ENCODE measurements around the gene MED27.

Gene MED27

DNA sequence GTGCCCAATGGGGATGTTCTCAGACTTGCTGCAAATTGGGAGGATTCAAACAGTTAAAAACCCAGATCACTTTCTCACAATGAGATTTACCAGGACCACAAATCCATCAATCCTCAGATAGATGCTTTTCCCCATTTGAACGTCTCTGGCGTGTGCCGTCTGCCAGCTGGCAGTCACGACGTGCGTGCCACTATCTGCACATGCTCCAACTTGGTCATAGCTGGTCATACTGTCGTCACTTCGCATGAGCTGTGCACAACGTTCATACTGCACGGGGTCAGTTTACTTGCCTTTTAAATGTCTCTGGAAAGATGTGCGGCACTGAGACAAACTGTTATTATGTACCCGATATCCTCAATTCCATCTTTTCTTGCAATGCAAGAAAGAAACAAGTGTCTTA is 221.5 kb downstream of the MED27 start:
- H3K4me3 ChIP-seq (ENCODE audit: control insufficient read depth, low read depth, low read length), result no peak overlapping the region
- TF ChIP-seq, protein P1, sequence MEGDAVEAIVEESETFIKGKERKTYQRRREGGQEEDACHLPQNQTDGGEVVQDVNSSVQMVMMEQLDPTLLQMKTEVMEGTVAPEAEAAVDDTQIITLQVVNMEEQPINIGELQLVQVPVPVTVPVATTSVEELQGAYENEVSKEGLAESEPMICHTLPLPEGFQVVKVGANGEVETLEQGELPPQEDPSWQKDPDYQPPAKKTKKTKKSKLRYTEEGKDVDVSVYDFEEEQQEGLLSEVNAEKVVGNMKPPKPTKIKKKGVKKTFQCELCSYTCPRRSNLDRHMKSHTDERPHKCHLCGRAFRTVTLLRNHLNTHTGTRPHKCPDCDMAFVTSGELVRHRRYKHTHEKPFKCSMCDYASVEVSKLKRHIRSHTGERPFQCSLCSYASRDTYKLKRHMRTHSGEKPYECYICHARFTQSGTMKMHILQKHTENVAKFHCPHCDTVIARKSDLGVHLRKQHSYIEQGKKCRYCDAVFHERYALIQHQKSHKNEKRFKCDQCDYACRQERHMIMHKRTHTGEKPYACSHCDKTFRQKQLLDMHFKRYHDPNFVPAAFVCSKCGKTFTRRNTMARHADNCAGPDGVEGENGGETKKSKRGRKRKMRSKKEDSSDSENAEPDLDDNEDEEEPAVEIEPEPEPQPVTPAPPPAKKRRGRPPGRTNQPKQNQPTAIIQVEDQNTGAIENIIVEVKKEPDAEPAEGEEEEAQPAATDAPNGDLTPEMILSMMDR (IDR thresholded peaks at IDR 0.05; ENCODE audit: control insufficient read depth, insufficient read depth, low read depth, low read length, missing control alignments), result no peak
- no peak for DNase-seq (ENCODE audit: low read depth)

- H3K4me3 ChIP-seq (ENCODE audit: control insufficient read depth, low read depth, low read length), result no peak overlapping the region
- TF ChIP-seq, protein P1 (IDR thresholded peaks at IDR 0.05; ENCODE audit: control insufficient read depth, insufficient read depth, low read depth, low read length, missing control alignments), result no peak
- DNase-seq (ENCODE audit: low read depth), result no peak
Measured at GRCh38 chr9:131856105-131856504, 223.6 kb downstream of the MED27 start.

DNA sequence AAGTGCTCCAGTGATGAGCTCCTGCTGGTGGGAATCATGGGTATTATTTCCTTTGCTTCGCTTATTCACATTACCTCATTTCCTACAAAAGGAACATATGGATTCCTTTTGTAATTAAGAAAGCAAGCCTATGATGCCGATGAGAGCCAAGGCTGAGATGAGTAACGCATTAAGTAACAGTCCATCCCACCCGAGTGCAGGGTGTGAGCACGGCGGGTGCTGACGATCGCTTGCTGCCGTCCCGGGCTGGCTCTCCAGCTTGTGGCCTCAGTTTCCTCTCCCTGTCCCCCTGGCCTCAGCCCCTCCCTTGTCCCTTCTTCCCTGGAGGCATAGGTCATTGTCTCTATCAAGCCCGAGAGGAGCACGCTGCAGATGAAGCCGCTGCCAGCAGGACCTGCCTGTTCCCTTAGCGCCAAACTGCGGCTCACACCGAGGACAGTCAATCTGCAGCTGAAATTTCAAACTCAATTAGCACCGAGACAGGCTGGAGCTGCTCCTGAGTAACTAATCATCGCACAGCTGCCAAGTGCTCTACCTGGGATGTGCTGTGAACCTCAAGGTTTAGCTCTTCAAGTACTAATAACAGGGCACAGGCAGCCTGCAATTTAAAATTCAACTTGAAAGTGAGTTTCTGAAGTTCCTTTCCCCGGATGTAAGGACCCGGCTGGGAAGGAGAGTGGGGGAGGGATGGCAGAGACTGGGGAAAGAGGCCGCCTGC is 224.6 kb downstream of the MED27 start:
- DNase-seq (ENCODE audit: low read depth), result peak; percentile 1
- TF ChIP-seq, protein P1 (IDR thresholded peaks at IDR 0.05; ENCODE audit: control insufficient read depth, insufficient read depth, low read depth, low read length, missing control alignments), result no peak
- no peak overlapping the region for H3K4me3 ChIP-seq (ENCODE audit: control insufficient read depth, low read depth, low read length)

- no peak for DNase-seq (ENCODE audit: low read depth)
- no peak overlapping the region for H3K4me3 ChIP-seq (ENCODE audit: control insufficient read depth, low read depth, low read length)
- TF ChIP-seq, protein P1 (IDR thresholded peaks at IDR 0.05; ENCODE audit: control insufficient read depth, insufficient read depth, low read depth, low read length, missing control alignments), result no peak
Measured at GRCh38 chr9:131854334-131854733, 225.3 kb downstream of the MED27 start.

- no peak overlapping the region for H3K4me3 ChIP-seq (ENCODE audit: control insufficient read depth, low read depth, low read length)
- TF ChIP-seq, protein P1 (IDR thresholded peaks at IDR 0.05; ENCODE audit: control insufficient read depth, insufficient read depth, low read depth, low read length, missing control alignments), result no peak
- DNase-seq (ENCODE audit: low read depth), result no peak
Measured at GRCh38 chr9:131853434-131853833, 226.2 kb downstream of the MED27 start.

- no peak for DNase-seq (ENCODE audit: low read depth)
- no peak overlapping the region for H3K4me3 ChIP-seq (ENCODE audit: control insufficient read depth, low read depth, low read length)
- TF ChIP-seq, protein P1 (IDR thresholded peaks at IDR 0.05; ENCODE audit: control insufficient read depth, insufficient read depth, low read depth, low read length, missing control alignments), result no peak
Measured at GRCh38 chr9:131851414-131851813, 228.3 kb downstream of the MED27 start.
